ENCODE results near the gene RAET1L. TPM values are rescaled to one million over a fixed set of nuclear protein-coding genes. Genes with fewer than 3 reads are reported as not detected.
"Not testable (repeated sequence)": the region's sequence is repeated elsewhere in the genome, so short reads cannot be mapped to it uniquely, and the experiment has no call there.

Gene RAET1L
- total RNA-seq, 2 donors from 2014 or later, result not detected

- peak in 1 of 2 donors; percentile 13 for TF ChIP-seq CTCF (IDR thresholded peaks at IDR 0.05)
- not testable (repeated sequence) for H3K27ac ChIP-seq
- peaks cover 15 to 30% of the 10 kb centered on the region in 2 donors for H3K27me3 ChIP-seq
Measured at GRCh38 chr6:150017186-150017521, 8.2 kb downstream of the RAET1L start.

GRCh38 chr6:150016324-150017185 is 8.8 kb downstream of the RAET1L start:
- DNase-seq (ENCODE audit: low spot score), result no peak
- H3K27ac ChIP-seq, result no peak overlapping the region
- H3K9me3 ChIP-seq, result no peaks in the 10 kb centered on the region
- peak; percentile 53 to 82 for TF ChIP-seq CTCF (IDR thresholded peaks at IDR 0.05)
- H3K4me1 ChIP-seq, result peaks cover 0 to 10% of the 10 kb centered on the region in 2 donors
- H3K36me3 ChIP-seq, result no peaks in the 10 kb centered on the region
- peaks cover 15 to 30% of the 10 kb centered on the region in 2 donors for H3K27me3 ChIP-seq
- no peak overlapping the region for H3K4me3 ChIP-seq

More at GRCh38 chr6:150017186-150017521, 8.2 kb downstream of the RAET1L start:
- not testable (repeated sequence) for H3K4me3 ChIP-seq; DNase-seq (ENCODE audit: low spot score); H3K9me3 ChIP-seq; H3K36me3 ChIP-seq; H3K4me1 ChIP-seq

- not testable (repeated sequence) for H3K9me3 ChIP-seq; DNase-seq (ENCODE audit: low spot score); H3K27ac ChIP-seq; H3K36me3 ChIP-seq; H3K4me1 ChIP-seq; H3K4me3 ChIP-seq
- peaks cover 15 to 30% of the 10 kb centered on the region in 2 donors for H3K27me3 ChIP-seq
Measured at GRCh38 chr6:150015281-150016001, 9.9 kb downstream of the RAET1L start.

GRCh38 chr6:150014623-150015280 is 10.6 kb downstream of the RAET1L start:
- H3K27ac ChIP-seq; DNase-seq (ENCODE audit: low spot score); H3K4me3 ChIP-seq; H3K36me3 ChIP-seq; H3K4me1 ChIP-seq; H3K9me3 ChIP-seq: not testable (repeated sequence)
- peaks cover 15 to 30% of the 10 kb centered on the region in 2 donors for H3K27me3 ChIP-seq

- H3K27me3 ChIP-seq, result peaks cover 15 to 30% of the 10 kb centered on the region in 2 donors
- not testable (repeated sequence) for H3K9me3 ChIP-seq; H3K36me3 ChIP-seq; DNase-seq (ENCODE audit: low spot score); H3K4me3 ChIP-seq; H3K27ac ChIP-seq; H3K4me1 ChIP-seq
Measured at GRCh38 chr6:150013785-150014622, 11.3 kb downstream of the RAET1L start.

- not testable (repeated sequence) for H3K9me3 ChIP-seq; H3K36me3 ChIP-seq; H3K27ac ChIP-seq; H3K4me3 ChIP-seq; H3K4me1 ChIP-seq; DNase-seq (ENCODE audit: low spot score)
- peaks cover 15 to 30% of the 10 kb centered on the region in 2 donors for H3K27me3 ChIP-seq
Measured at GRCh38 chr6:150012846-150013784, 12.2 kb downstream of the RAET1L start.

Measured in right atrium auricular region (tissue), 2 donors.